ENCODE results near the gene NME2.

DNA sequence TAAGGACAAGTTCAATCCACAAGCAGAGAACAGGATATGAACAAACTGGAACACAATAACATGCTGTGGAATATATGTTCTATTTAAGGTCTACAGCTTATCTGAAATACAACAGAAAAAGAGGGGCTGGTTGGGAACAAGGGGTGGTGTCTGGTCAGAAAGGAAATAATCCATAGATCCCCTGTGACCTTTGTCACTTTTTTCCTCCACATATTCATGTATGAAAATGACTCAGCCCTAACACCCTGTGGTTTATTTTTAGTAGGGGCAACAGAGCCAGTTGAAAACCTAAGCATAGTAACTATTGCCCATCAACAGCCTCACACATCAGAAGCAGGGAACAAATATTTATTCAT lies 33.3 kb upstream of the NME2 start:
- TF ChIP-seq, protein P1, sequence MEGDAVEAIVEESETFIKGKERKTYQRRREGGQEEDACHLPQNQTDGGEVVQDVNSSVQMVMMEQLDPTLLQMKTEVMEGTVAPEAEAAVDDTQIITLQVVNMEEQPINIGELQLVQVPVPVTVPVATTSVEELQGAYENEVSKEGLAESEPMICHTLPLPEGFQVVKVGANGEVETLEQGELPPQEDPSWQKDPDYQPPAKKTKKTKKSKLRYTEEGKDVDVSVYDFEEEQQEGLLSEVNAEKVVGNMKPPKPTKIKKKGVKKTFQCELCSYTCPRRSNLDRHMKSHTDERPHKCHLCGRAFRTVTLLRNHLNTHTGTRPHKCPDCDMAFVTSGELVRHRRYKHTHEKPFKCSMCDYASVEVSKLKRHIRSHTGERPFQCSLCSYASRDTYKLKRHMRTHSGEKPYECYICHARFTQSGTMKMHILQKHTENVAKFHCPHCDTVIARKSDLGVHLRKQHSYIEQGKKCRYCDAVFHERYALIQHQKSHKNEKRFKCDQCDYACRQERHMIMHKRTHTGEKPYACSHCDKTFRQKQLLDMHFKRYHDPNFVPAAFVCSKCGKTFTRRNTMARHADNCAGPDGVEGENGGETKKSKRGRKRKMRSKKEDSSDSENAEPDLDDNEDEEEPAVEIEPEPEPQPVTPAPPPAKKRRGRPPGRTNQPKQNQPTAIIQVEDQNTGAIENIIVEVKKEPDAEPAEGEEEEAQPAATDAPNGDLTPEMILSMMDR (IDR thresholded peaks at IDR 0.05; ENCODE audit: low read length), result no peak
- no peak for TF ChIP-seq EZH2 (optimal IDR thresholded peaks at IDR 0.05; ENCODE audit: low read depth, low read length)

Data from MM.1S (cell line).